Measurements from ENCODE around the gene WWTR1.

DNA sequence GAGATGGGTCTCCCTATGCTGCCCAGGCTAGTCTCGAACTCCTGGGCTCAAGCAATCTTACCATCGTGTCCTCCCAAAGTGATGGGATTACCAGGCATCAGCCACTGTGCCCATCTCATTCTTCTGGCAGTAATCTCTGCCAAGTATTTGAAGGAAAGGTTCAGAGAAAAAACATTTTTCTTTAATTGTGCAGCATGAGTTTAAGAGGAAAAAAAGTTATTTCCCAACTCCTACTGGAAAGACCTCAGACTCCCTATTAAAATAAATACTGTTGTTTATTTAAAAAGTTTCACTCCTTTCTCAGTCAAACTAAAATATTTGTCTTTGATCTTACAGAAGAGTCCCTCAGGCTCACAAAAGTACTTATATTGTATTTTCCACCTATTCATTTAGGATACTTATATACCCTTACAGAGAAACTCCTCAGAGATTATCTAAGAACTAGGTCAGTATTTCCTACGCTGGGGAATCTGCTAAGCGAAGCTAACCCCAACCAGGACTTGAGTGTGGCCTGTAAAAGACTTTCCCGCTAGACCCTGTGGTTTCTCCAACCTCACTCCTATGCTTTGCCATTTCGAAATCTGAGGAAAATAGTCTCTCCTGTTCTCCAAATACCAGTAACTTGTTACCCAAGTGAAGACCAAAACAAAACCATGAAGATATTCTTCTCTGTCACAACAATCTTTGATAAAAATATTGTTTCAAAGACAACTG is 28.7 kb downstream of the WWTR1 start:
- TF ChIP-seq, protein P1, sequence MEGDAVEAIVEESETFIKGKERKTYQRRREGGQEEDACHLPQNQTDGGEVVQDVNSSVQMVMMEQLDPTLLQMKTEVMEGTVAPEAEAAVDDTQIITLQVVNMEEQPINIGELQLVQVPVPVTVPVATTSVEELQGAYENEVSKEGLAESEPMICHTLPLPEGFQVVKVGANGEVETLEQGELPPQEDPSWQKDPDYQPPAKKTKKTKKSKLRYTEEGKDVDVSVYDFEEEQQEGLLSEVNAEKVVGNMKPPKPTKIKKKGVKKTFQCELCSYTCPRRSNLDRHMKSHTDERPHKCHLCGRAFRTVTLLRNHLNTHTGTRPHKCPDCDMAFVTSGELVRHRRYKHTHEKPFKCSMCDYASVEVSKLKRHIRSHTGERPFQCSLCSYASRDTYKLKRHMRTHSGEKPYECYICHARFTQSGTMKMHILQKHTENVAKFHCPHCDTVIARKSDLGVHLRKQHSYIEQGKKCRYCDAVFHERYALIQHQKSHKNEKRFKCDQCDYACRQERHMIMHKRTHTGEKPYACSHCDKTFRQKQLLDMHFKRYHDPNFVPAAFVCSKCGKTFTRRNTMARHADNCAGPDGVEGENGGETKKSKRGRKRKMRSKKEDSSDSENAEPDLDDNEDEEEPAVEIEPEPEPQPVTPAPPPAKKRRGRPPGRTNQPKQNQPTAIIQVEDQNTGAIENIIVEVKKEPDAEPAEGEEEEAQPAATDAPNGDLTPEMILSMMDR (IDR thresholded peaks at IDR 0.05; ENCODE audit: low read depth, low read length), result no peak
- no peak for TF ChIP-seq POLR2A (IDR thresholded peaks at IDR 0.05; ENCODE audit: extremely low read depth, insufficient read length)

Measured in NB4 (cell line).